ENCODE measurements around the gene DBP.

Gene DBP

GRCh38 chr19:48609571-48610108, 27.5 kb downstream of the DBP start:
- DNase-seq: no peak

- no peak for DNase-seq
These were observed 28.3 kb downstream of the DBP start for GRCh38 chr19:48608798-48609263.

GRCh38 chr19:48607359-48607755, 29.8 kb downstream of the DBP start:
- DNase-seq: no peak

GRCh38 chr19:48606463-48607358, 30.5 kb downstream of the DBP start, which contains the start of gene SPACA4:
Gene SPACA4, plus strand, starts transcription at chr19:48606742. Its CDS starts 237 bp downstream, at chr19:48606979.
- DNase-seq: no peak

- DNase-seq: no peak
These were observed 33.3 kb downstream of the DBP start for GRCh38 chr19:48603850-48604249.

- no peak for DNase-seq
These were observed 33.7 kb downstream of the DBP start for GRCh38 chr19:48603449-48603848.

GRCh38 chr19:48603001-48603400, 34.2 kb downstream of the DBP start:
- DNase-seq: no peak

- DNase-seq: no peak
These were observed 36.3 kb downstream of the DBP start for GRCh38 chr19:48600679-48601417.

GRCh38 chr19:48598996-48599700, 38.0 kb downstream of the DBP start:
- no peak for DNase-seq

- no peak for DNase-seq
These were observed 40.3 kb downstream of the DBP start for GRCh38 chr19:48596679-48597465.

- no peak for DNase-seq
These were observed 40.9 kb downstream of the DBP start for GRCh38 chr19:48596237-48596636.

- DNase-seq: no peak
These were observed 41.3 kb downstream of the DBP start for GRCh38 chr19:48595833-48596232.

GRCh38 chr19:48595171-48595570, 42.0 kb downstream of the DBP start:
- no peak for DNase-seq

GRCh38 chr19:48591021-48591420, 46.2 kb downstream of the DBP start:
- DNase-seq: no peak

GRCh38 chr19:48588670-48589401, 48.3 kb downstream of the DBP start:
- peak; percentile 83 for DNase-seq

- DNase-seq: no peak
These were observed 49.8 kb downstream of the DBP start for GRCh38 chr19:48587387-48587786.

GRCh38 chr19:48582168-48582567, 55.0 kb downstream of the DBP start:
- no peak for DNase-seq

Measured in stimulated activated CD4-positive, alpha-beta T cell treated with anti-CD3 and anti-CD28 coated beads, Interleukin-12 subunit alpha, Interleukin-12 subunit beta, amount 100 ng/mL, for 4 hours (primary cell).